ENCODE measurements around the gene NINJ2. TPM values are rescaled to one million over a fixed set of nuclear protein-coding genes. Genes with fewer than 3 reads are reported as not detected.

NINJ2 gene
- total RNA-seq, 1 donor from 2014 or later, result 18.5 TPM

- no peak for DNase-seq (ENCODE audit: low spot score)
Observed at GRCh38 chr12:535396-535795, 127.8 kb downstream of the NINJ2 start.

- no peak for DNase-seq (ENCODE audit: low spot score)
Observed at GRCh38 chr12:534216-534615, 129.0 kb downstream of the NINJ2 start.

GRCh38 chr12:533718-534117, 129.5 kb downstream of the NINJ2 start:
- DNase-seq (ENCODE audit: low spot score), result no peak

GRCh38 chr12:532908-533565, 130.2 kb downstream of the NINJ2 start:
- DNase-seq (ENCODE audit: low spot score), result no peak

- DNase-seq (ENCODE audit: low spot score), result no peak
Observed at GRCh38 chr12:531951-532585, 131.2 kb downstream of the NINJ2 start.

- DNase-seq (ENCODE audit: low spot score), result no peak
Observed at GRCh38 chr12:530821-531220, 132.4 kb downstream of the NINJ2 start.

GRCh38 chr12:530308-530707, 132.9 kb downstream of the NINJ2 start:
- no peak for DNase-seq (ENCODE audit: low spot score)

- no peak for DNase-seq (ENCODE audit: low spot score)
Observed at GRCh38 chr12:527729-528128, 135.5 kb downstream of the NINJ2 start.

GRCh38 chr12:527241-527640, 136.0 kb downstream of the NINJ2 start:
- DNase-seq (ENCODE audit: low spot score), result no peak

- DNase-seq (ENCODE audit: low spot score), result no peak
Observed at GRCh38 chr12:526089-526488, 137.2 kb downstream of the NINJ2 start.

GRCh38 chr12:524167-524951, 138.9 kb downstream of the NINJ2 start:
- no peak for DNase-seq (ENCODE audit: low spot score)

GRCh38 chr12:522692-523378, 140.4 kb downstream of the NINJ2 start:
- no peak for DNase-seq (ENCODE audit: low spot score)

- DNase-seq (ENCODE audit: low spot score), result no peak
Observed at GRCh38 chr12:520119-520518, 143.1 kb downstream of the NINJ2 start.

GRCh38 chr12:517538-517937, 145.7 kb downstream of the NINJ2 start:
- no peak for DNase-seq (ENCODE audit: low spot score)

Other genes with a start within 250 kb of the NINJ2 start
- gene B4GALNT3, start 203.5 kb downstream of the NINJ2 start, total RNA-seq, result 0.61 TPM
- gene WNK1, start 89.1 kb upstream of the NINJ2 start, total RNA-seq, result 312 TPM